ENCODE measurements around the gene SLC43A2. TPM values are rescaled to one million over a fixed set of nuclear protein-coding genes. Genes with fewer than 3 reads are reported as not detected.
A peak's percentile ranks its signal among the peaks of the same experiment; 100 is the strongest.

SLC43A2 gene
- total and polyA plus RNA-seq, 2 of the 13 experiments (the other 11 are each of a cell fraction or from before 2014, with no cell fraction given): 7.3 to 20.0 TPM

DNA sequence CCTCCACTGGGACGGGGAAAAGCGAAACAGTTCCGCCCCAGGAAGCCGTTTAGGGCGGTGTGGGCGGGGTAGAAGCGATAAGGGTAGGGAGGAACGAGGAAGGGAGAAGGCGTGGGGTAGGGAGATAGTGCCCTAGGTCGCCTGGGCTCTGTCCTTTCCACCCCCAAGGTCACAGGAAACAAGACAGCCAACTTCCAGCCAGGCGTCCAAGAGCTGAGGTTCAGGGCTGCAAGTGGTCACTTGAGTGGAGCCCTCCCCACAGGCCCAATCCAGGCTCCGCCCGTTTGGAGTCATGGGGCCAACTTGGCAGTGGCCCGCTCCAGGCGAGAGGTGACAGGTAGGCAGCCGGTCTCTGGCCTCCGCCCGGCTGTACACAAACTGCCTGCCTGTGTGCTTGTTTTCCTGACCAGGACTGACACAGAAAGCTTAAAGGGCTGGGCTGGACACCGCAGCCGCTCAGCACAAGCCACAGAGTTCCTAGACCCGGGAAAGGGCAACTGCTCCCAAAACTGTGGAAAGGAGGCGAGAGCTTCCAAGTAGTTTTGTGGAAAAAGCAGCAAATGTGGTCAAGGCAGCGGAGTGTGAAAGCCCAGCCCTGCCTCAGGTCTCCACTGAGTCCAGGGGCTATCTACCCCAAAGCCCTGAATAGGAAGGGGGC is 21.3 kb upstream of the SLC43A2 start, which contains the start of gene RILP (continued):
- no peak for TF ChIP-seq ZNF549 (CRISPR knock-in tag; IDR thresholded peaks at IDR 0.05)
- TF ChIP-seq ZNF562 (CRISPR knock-in tag; IDR thresholded peaks at IDR 0.05; ENCODE audit: borderline replicate concordance): no peak
- TF ChIP-seq GATA4 (IDR thresholded peaks at IDR 0.05; ENCODE audit: borderline replicate concordance, low read depth): no peak
- peak; percentile 85 for TF ChIP-seq PPARG (CRISPR knock-in tag; conservative IDR thresholded peaks at IDR 0.05)
- no peak for TF ChIP-seq SETDB1 (CRISPR knock-in tag; IDR thresholded peaks at IDR 0.05; ENCODE audit: borderline replicate concordance)
- TF ChIP-seq, protein P1, sequence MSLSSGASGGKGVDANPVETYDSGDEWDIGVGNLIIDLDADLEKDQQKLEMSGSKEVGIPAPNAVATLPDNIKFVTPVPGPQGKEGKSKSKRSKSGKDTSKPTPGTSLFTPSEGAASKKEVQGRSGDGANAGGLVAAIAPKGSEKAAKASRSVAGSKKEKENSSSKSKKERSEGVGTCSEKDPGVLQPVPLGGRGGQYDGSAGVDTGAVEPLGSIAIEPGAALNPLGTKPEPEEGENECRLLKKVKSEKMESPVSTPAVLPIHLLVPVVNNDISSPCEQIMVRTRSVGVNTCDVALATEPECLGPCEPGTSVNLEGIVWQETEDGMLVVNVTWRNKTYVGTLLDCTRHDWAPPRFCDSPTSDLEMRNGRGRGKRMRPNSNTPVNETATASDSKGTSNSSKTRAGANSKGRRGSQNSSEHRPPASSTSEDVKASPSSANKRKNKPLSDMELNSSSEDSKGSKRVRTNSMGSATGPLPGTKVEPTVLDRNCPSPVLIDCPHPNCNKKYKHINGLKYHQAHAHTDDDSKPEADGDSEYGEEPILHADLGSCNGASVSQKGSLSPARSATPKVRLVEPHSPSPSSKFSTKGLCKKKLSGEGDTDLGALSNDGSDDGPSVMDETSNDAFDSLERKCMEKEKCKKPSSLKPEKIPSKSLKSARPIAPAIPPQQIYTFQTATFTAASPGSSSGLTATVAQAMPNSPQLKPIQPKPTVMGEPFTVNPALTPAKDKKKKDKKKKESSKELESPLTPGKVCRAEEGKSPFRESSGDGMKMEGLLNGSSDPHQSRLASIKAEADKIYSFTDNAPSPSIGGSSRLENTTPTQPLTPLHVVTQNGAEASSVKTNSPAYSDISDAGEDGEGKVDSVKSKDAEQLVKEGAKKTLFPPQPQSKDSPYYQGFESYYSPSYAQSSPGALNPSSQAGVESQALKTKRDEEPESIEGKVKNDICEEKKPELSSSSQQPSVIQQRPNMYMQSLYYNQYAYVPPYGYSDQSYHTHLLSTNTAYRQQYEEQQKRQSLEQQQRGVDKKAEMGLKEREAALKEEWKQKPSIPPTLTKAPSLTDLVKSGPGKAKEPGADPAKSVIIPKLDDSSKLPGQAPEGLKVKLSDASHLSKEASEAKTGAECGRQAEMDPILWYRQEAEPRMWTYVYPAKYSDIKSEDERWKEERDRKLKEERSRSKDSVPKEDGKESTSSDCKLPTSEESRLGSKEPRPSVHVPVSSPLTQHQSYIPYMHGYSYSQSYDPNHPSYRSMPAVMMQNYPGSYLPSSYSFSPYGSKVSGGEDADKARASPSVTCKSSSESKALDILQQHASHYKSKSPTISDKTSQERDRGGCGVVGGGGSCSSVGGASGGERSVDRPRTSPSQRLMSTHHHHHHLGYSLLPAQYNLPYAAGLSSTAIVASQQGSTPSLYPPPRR (CRISPR knock-in tag; IDR thresholded peaks at IDR 0.05; ENCODE audit: borderline replicate concordance): peak; percentile 59; the same call in 1 of the 2 replicates
- TF ChIP-seq CREB1 (IDR thresholded peaks at IDR 0.05): no peak
- no peak for TF ChIP-seq CREB1 (CRISPR knock-in tag; IDR thresholded peaks at IDR 0.05)
- TF ChIP-seq ATF7 (IDR thresholded peaks at IDR 0.05): no peak
- no peak for TF ChIP-seq ATF7 (CRISPR knock-in tag; IDR thresholded peaks at IDR 0.05)
- TF ChIP-seq, protein P2, sequence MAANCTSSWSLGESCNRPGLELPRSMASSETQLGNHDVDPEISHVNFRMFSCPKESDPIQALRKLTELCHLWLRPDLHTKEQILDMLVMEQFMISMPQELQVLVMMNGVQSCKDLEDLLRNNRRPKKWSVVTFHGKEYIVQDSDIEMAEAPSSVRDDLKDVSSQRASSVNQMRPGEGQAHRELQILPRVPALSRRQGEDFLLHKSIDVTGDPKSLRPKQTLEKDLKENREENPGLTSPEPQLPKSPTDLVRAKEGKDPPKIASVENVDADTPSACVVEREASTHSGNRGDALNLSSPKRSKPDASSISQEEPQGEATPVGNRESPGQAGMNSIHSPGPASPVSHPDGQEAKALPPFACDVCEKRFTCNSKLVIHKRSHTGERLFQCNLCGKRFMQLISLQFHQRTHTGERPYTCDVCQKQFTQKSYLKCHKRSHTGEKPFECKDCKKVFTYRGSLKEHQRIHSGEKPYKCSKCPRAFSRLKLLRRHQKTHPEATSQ (CRISPR knock-in tag; IDR thresholded peaks at IDR 0.05; ENCODE audit: borderline replicate concordance): no peak
- no peak; the same call in 1 of the 2 replicates for TF ChIP-seq ZNF607 (CRISPR knock-in tag; IDR thresholded peaks at IDR 0.05; ENCODE audit: borderline replicate concordance)
- TF ChIP-seq CBFB (CRISPR knock-in tag; IDR thresholded peaks at IDR 0.05): no peak
- no peak for TF ChIP-seq ZNF572 (CRISPR knock-in tag; IDR thresholded peaks at IDR 0.05)
- no peak for TF ChIP-seq HHEX (CRISPR knock-in tag; IDR thresholded peaks at IDR 0.05)
- TF ChIP-seq TBX3 (IDR thresholded peaks at IDR 0.05; ENCODE audit: borderline replicate concordance): no peak
- TF ChIP-seq, protein P3, sequence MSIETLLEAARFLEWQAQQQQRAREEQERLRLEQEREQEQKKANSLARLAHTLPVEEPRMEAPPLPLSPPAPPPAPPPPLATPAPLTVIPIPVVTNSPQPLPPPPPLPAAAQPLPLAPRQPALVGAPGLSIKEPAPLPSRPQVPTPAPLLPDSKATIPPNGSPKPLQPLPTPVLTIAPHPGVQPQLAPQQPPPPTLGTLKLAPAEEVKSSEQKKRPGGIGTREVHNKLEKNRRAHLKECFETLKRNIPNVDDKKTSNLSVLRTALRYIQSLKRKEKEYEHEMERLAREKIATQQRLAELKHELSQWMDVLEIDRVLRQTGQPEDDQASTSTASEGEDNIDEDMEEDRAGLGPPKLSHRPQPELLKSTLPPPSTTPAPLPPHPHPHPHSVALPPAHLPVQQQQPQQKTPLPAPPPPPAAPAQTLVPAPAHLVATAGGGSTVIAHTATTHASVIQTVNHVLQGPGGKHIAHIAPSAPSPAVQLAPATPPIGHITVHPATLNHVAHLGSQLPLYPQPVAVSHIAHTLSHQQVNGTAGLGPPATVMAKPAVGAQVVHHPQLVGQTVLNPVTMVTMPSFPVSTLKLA (IDR thresholded peaks at IDR 0.05): peak; percentile 37
- TF ChIP-seq HCFC1 (IDR thresholded peaks at IDR 0.05; ENCODE audit: low read depth, low read length): no peak
- 0 out of 2 replicates have a peak, but pooled peaks have one; percentile 40 for TF ChIP-seq MEF2D (CRISPR knock-in tag; IDR thresholded peaks at IDR 0.05)
- TF ChIP-seq, protein P4, sequence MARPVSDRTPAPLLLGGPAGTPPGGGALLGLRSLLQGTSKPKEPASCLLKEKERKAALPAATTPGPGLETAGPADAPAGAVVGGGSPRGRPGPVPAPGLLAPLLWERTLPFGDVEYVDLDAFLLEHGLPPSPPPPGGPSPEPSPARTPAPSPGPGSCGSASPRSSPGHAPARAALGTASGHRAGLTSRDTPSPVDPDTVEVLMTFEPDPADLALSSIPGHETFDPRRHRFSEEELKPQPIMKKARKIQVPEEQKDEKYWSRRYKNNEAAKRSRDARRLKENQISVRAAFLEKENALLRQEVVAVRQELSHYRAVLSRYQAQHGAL (CRISPR knock-in tag; IDR thresholded peaks at IDR 0.05; ENCODE audit: not compliant biosample characterization): no peak
- TF ChIP-seq ZNF431 (CRISPR knock-in tag; IDR thresholded peaks at IDR 0.05; ENCODE audit: borderline replicate concordance, low read depth): no peak
- no peak for TF ChIP-seq ONECUT2 (CRISPR knock-in tag; IDR thresholded peaks at IDR 0.05)
- no peak for TF ChIP-seq ZNF780A (CRISPR knock-in tag; IDR thresholded peaks at IDR 0.05)
- 0 out of 2 replicates have a peak, but pooled peaks have one; percentile 56 for TF ChIP-seq ZNF205 (CRISPR knock-in tag; IDR thresholded peaks at IDR 0.05)

Measured in HepG2 (cell line).